GM19035 (cell line): Measurements from ENCODE around the gene XPO4.

ENCODE experiments used
- ATAC-seq: cut with Tn5 transposase; IDR thresholded peaks from one replicate; pipeline ENCODE4 v1.9.1; 2021; ENCODE audit not compliant: unreplicated experiment

XPO4 gene

DNA sequence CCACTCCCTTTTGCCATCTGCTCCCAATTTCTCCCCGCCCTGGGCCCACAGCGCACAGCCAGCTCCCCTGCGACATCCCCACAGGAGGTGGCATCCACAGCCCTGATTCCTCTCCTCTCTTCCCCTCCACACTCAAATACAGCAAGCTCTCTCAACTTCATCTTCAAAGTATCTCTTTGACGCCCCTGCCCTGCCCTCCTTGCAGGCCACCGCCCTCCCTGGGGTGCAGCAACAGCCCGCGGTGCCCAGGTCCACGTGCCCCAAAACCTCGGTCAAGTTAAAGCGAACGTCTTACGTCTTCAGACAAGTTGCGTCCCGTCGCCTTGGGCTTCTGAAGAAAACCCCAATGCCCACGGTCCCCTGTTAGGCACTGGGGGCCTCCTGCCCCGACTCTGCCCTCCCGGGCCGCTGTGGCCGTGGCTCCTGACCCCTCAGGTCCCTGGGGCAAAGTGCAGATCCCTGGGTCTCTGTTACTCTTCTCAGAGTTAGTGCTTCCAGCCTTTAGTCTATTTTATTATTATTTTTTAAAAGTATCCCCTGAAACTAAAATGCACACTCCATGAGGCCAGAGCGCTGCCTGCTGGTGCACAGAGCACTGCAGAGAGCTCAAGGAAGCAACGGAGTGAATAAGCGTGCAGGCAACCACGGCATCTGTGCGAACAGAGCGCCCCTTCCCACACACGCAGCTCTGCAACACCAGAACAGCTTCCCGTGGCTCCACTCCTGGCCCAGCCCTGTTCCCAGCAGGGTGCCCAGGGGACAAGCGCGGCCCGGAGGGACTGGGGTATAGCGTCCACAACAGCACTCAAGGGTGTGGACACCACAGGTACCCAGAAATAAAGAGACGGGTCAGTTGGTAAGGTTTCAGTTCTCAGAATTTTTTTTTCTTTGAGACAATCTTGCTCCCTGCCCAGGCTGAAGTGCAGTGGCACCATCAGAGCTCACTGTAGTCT is 172.6 kb downstream of the XPO4 start:
- ATAC-seq, result no peak

DNA sequence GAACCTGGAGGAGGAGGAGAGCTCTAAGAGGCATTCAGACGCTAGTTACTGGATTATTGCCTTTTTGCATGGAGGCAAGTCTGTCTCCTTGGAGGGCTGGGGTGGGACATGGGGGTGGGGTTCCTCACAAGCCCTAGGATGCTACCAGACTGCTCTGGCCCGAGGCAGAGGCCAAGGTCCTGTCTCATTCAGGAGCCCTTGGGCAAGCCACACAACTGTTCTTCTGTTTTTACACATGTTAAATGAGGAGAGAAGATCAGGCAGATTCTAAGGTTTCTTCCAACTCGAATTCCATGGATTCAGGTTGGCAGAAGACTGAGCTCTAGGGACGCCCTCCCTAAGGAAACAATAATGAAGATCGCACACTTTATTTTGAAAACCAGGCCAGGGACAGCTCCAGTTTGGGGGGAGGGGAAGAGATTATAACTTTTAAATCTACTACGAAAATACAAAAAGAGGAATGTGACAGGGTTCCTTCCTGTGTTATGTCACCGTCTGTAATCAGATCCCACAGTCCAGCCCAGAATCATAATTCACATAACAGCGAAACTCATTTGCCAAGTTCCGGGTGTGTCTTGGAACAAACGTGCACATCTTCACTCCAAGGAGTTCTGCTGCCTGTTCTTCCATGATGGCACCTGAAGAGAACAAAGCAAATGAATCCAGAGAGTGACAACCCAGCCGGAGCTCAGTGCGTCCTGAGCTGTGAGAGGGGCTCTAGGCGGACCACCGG is 173.8 kb downstream of the XPO4 start:
- ATAC-seq, result no peak

DNA sequence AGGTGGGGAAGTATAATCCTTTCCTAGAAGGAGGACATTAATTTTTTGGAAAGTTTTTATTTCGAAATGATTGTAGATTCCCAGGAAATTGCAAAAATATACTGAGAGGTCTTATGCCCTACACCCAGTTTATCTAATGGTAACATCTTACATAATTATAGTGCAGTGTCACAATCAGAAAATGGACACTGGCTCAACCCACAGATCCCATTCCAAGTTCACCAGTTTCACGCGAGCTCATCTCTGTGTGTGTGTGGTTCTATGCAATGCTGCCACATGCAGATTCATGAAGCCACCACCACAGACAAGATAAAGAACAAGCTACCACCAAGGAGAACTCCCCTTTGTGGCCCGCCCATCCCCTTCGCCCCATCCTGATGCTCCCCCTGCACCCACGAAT is 174.7 kb downstream of the XPO4 start:
- no peak for ATAC-seq
